ENCODE results near the gene RAD51B.

DNA sequence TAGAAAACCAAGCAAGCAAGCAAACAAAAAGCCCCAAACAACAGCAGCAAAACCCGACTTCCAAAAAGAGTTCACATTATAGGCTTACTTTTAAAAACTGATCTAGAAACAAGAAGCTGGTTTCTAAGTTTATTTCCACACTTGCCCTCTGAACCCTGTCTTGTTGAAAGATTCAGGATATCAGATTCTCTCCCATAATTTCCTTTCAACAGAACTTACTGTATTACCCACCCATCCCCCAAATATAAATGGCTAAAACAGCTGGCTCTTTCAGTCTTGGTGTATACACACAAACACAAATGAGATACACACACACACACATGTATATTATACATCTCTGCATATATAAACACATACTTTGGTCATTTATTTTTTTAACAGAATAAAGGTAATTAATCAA lies 512.4 kb downstream of the RAD51B start:
- no peak for TF ChIP-seq POLR2AphosphoS5 (IDR thresholded peaks at IDR 0.05; ENCODE audit: borderline replicate concordance, low read depth, low read length)
- no peak for TF ChIP-seq EZH2 (IDR thresholded peaks at IDR 0.05)
- no peak for TF ChIP-seq FOXP2 (optimal IDR thresholded peaks at IDR 0.05; ENCODE audit: control extremely low read depth, extremely low read length, insufficient read depth)
